GM18498 (cell line): Measurements from ENCODE around the gene TIGIT.

Experiments
- ATAC-seq: cut with Tn5 transposase; IDR thresholded peaks from one replicate; pipeline ENCODE4 v1.9.1; 2021; ENCODE audit warnings: mild to moderate bottlenecking, moderate library complexity; ENCODE audit not compliant: unreplicated experiment

The TIGIT gene

GRCh38 chr3:114350690-114351089 is 56.9 kb downstream of the TIGIT start:
- no peak for ATAC-seq

DNA sequence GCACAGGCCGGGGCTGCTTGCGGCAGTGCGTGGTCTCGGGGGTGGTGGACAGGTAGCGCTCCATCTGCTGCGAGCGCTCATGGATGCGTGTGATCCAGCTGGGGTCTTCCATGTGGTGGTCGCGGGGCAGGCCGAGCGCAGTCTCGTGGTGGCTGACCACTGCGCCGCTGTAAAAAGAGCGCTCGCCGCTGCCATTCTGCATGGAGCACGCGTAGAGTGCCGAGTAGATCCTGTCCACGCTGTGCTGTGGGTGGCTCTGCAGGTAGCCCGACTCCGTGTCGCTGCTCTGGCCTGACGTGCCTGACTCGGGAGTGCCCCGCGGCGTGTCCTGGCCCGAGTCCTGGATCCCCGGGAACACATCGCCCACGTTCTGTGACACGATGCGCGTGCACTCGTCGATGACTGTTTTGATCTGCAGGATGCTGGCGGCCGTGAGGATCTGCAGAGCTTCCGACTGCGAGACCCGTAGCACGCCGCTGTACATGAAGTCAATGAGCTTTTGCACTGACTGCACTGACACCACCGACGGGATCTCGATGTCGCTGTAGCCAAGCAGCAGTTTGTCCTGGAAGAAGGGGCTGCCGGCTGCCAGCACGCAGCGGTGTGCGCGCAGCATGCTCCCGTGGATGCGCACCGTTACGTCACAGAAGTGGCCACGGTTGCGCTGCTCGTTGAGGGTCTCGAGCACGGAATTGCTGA is 57.4 kb downstream of the TIGIT start:
- ATAC-seq, result no peak

DNA sequence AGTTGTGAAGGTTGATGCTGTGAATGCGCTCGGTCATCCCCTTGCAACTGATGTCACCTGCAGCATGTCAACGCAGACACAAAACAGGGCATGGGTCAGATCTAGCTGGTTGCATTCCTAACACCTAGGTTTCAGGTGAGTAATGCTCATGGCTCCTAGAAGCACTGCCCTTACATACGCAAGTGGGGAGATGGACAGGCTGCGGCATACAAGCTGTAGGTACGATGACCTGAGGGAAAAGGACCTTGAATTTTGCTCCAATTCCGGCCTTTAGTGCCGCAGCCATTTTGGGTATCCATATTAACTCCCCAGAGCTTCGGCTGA is 58.0 kb downstream of the TIGIT start:
- ATAC-seq, result no peak

DNA sequence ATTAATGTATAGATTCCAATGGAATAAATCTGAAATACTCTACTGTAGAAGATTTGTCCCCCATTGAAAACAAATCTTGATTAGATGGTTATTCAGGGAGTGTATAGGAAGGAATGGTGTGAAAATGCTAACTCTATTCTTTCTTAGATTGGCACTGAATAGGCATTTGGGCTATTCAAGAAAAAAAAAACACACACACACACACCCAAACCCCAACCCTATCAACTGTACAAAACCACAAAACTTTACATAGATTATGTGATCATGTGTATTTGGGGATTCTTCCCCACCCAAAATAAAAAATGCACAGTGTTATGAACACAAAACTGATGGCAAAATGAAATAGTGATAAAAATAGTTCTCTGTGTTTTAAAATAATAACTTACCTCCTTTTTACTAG is 61.8 kb downstream of the TIGIT start:
- no peak for ATAC-seq

DNA sequence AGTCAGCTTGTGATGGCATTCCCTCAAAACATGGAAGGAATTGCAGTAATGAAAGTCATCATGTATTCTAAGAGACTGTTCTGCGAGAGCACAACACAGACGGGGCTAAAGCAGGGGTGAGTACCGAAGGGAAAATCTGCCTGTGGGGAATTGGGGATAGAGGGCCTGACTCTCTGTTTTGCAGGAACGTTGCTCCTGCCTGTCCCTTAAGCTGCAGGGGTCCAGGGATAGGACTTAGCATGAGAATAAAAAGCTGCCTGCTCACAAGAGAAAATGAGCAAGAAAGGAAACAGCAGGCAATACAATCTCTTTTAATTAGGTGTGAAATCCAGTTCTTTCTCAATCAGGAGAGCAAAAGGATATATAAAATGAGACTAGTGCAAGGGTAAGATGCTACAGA is 62.2 kb downstream of the TIGIT start:
- ATAC-seq, result no peak

GRCh38 chr3:114356525-114356924 is 62.7 kb downstream of the TIGIT start:
- ATAC-seq, result no peak
